Natural killer cell (primary cell): ENCODE measurements around the gene NOTCH3. TPM values are rescaled to one million over a fixed set of nuclear protein-coding genes. Genes with fewer than 3 reads are reported as not detected.

Experiments
- ATAC-seq, 3 donors: fragments of 150-1000 bp in 2 of 3; fragments of 200-7000 bp in 1 of 3; cut with Tn5 transposase; 1 replicate in 1 of 3; 2 replicates in 2 of 3; pipeline ENCODE4 v1.10.0; 2021; ENCODE audit warnings: mild to moderate bottlenecking in 2 of 3, moderate library complexity in 2 of 3
- DNase-seq, 2 donors: peaks; one replicate each; pipeline versions ENCODE4 v3.0.0 to v3.0.0-alpha.2; 2013 to 2021; ENCODE audit warnings: mixed read lengths in 1 of 2
- H3K27ac ChIP-seq: one replicate; pipeline ENCODE4 v1.5.1; 2013; ENCODE audit warnings: mild to moderate bottlenecking, low read length
- H3K27me3 ChIP-seq: one replicate; pipeline ENCODE4 v1.6.1; 2013; ENCODE audit warnings: low read length; ENCODE audit not compliant: control insufficient read depth, insufficient read depth
- H3K36me3 ChIP-seq: one replicate; pipeline ENCODE4 v1.6.1; 2013; ENCODE audit warnings: low read length; ENCODE audit not compliant: control insufficient read depth, insufficient read depth
- H3K4me1 ChIP-seq: one replicate; pipeline ENCODE4 v1.6.1; 2013; ENCODE audit warnings: low read length; ENCODE audit not compliant: control insufficient read depth, insufficient read depth
- H3K4me3 ChIP-seq: one replicate; pipeline ENCODE4 v1.5.1; 2013; ENCODE audit warnings: low read length
- H3K9me3 ChIP-seq: one replicate; pipeline ENCODE4 v1.6.1; 2013; ENCODE audit warnings: low read length; ENCODE audit not compliant: control insufficient read depth, insufficient read depth
- H3K27ac Mint-ChIP-seq, 2 donors: one replicate each; pipeline ENCODE4 v1.8.0; 2022; ENCODE audit warnings: mild to moderate bottlenecking in 2 of 2, mixed read lengths in 2 of 2, moderate library complexity in 1 of 2
- H3K27me3 Mint-ChIP-seq, 2 donors: one replicate each; pipeline ENCODE4 v1.8.0; 2022; ENCODE audit warnings: low read depth in 2 of 2, mixed read lengths in 2 of 2
- H3K36me3 Mint-ChIP-seq: one replicate; pipeline ENCODE4 v1.8.0; 2022; ENCODE audit warnings: mixed read lengths
- H3K4me1 Mint-ChIP-seq, 2 donors: one replicate each; pipeline ENCODE4 v1.8.0; 2022; ENCODE audit warnings: mixed read lengths in 2 of 2
- H3K4me3 Mint-ChIP-seq: one replicate; pipeline ENCODE4 v1.8.0; 2022; ENCODE audit warnings: mild to moderate bottlenecking, moderate library complexity, mixed read lengths
- H3K9me3 Mint-ChIP-seq, 2 donors: one replicate each; pipeline ENCODE4 v1.8.0; 2022; ENCODE audit warnings: mixed read lengths in 2 of 2
- WGBS: methylation state at CpG from one replicate; pipeline ENCODE4 v1.1.7; 2013; ENCODE audit warnings: missing lambda C conversion rate; ENCODE audit not compliant: insufficient coverage; 5-methylcytosine and 5-hydroxymethylcytosine counted together
- intact Hi-C: fragments of 100-400 bp; cut with micrococcal nuclease; formaldehyde crosslinking; loops from one replicate; pipeline ENCODE4 v1.14.2; 2022
- total RNA-seq, 4 donors: library from RNA; stranded (reverse); fragments of 120-200 nt in 1 of 4; gene quantifications; one replicate each; pipeline versions ENCODE4 v1.2.3 to v1.2.4, GENCODE V29; 2013 to 2022
- TF ChIP-seq, protein P1 (sequence below): fragments of 200-600 bp; IDR thresholded peaks from one replicate; pipeline ENCODE4 v1.8.0; 2022; ENCODE audit warnings: antibody characterized with exemption

NOTCH3 gene
- total RNA-seq, 3 donors from 2014 or later (not counting 1 experiment from before 2014, with no cell fraction given): 0.25 to 0.26 TPM; not detected in 1

- H3K4me1 Mint-ChIP-seq: peaks cover 12 to 20% of the 10 kb centered on the region in 2 donors
- TF ChIP-seq, protein P1, sequence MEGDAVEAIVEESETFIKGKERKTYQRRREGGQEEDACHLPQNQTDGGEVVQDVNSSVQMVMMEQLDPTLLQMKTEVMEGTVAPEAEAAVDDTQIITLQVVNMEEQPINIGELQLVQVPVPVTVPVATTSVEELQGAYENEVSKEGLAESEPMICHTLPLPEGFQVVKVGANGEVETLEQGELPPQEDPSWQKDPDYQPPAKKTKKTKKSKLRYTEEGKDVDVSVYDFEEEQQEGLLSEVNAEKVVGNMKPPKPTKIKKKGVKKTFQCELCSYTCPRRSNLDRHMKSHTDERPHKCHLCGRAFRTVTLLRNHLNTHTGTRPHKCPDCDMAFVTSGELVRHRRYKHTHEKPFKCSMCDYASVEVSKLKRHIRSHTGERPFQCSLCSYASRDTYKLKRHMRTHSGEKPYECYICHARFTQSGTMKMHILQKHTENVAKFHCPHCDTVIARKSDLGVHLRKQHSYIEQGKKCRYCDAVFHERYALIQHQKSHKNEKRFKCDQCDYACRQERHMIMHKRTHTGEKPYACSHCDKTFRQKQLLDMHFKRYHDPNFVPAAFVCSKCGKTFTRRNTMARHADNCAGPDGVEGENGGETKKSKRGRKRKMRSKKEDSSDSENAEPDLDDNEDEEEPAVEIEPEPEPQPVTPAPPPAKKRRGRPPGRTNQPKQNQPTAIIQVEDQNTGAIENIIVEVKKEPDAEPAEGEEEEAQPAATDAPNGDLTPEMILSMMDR: no peak
- H3K27ac Mint-ChIP-seq: no peak overlapping the region
- no peaks in the 10 kb centered on the region for H3K9me3 Mint-ChIP-seq
- no peak overlapping the region for H3K4me3 Mint-ChIP-seq
- no peak overlapping the region for H3K4me3 ChIP-seq
- DNase-seq (no peak), ATAC-seq (no peak)
- peaks cover 6% of the 10 kb centered on the region for H3K27me3 ChIP-seq
- WGBS: 95% methylated on average over 6 of the region's 6 CpGs
- no peak overlapping the region for H3K27ac ChIP-seq
- peaks cover 10 to 11% of the 10 kb centered on the region in 2 donors for H3K27me3 Mint-ChIP-seq
- H3K4me1 ChIP-seq: peaks cover 19% of the 10 kb centered on the region
- no peaks in the 10 kb centered on the region for H3K9me3 ChIP-seq
- H3K36me3 ChIP-seq: no peaks in the 10 kb centered on the region
- no peaks in the 10 kb centered on the region for H3K36me3 Mint-ChIP-seq
- intact Hi-C loops: no loop called here
Observed at GRCh38 chr19:15220833-15221232, 20.0 kb upstream of the NOTCH3 start.

DNA sequence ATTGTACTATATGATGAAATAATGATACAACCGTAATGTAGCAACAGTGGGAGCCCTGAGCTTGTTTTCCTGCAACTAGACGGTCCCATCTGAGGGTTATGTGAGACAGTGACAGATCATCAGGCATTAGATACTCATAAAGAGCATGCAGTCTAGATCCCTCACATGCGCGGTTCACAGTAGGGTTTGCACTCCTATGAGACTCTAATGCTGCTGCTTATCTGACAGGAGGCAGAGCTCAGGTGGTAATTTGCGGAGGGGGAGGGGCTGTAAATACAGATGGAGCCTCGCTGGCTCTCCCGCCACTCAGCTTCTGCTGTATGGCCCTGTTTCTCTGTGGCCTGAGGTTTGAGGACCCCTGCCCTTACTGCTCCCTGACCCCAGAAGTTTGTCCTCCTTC, 17.7 kb upstream of the NOTCH3 start:
- intact Hi-C loops: no loop called here
- Histone ChIP-seq H3K4me1 (peaks cover 10% of the 10 kb centered on the region), H3K9me3 (no peaks in the 10 kb centered on the region), H3K4me3 (no peak overlapping the region), H3K27me3 (peaks cover 3% of the 10 kb centered on the region), H3K27ac (no peak overlapping the region), H3K36me3 (no peaks in the 10 kb centered on the region)
- 92% methylated on average over 7 of the region's 7 CpGs for WGBS
- no peaks in the 10 kb centered on the region for H3K9me3 Mint-ChIP-seq
- ATAC-seq (no peak), DNase-seq (no peak)
- no peaks in the 10 kb centered on the region for H3K36me3 Mint-ChIP-seq
- TF ChIP-seq, protein P1: no peak
- peaks cover 11 to 13% of the 10 kb centered on the region in 2 donors for H3K4me1 Mint-ChIP-seq
- no peak overlapping the region for H3K4me3 Mint-ChIP-seq
- peaks cover 11 to 13% of the 10 kb centered on the region in 2 donors for H3K27me3 Mint-ChIP-seq
- H3K27ac Mint-ChIP-seq: no peak overlapping the region

- intact Hi-C loops: no loop called here
- H3K4me1 Mint-ChIP-seq: no peaks in the 10 kb centered on the region
Observed at GRCh38 chr19:15216363-15216762, 15.6 kb upstream of the NOTCH3 start.

More at GRCh38 chr19:15216363-15216762, 15.6 kb upstream of the NOTCH3 start:
- Mint-ChIP-seq H3K27ac (no peak overlapping the region), H3K36me3 (no peaks in the 10 kb centered on the region), H3K9me3 (no peaks in the 10 kb centered on the region), H3K27me3 (peaks cover 0 to 3% of the 10 kb centered on the region in 2 donors), H3K4me3 (no peak overlapping the region)
- no peak overlapping the region for H3K4me3 ChIP-seq
- TF ChIP-seq, protein P1: no peak
- 93% methylated on average over 7 of the region's 7 CpGs for WGBS
- H3K36me3 ChIP-seq: no peaks in the 10 kb centered on the region
- ATAC-seq: no peak
- peaks cover 1% of the 10 kb centered on the region for H3K4me1 ChIP-seq
- H3K27ac ChIP-seq: no peak overlapping the region
- DNase-seq: no peak
- H3K27me3 ChIP-seq: no peaks in the 10 kb centered on the region
- no peaks in the 10 kb centered on the region for H3K9me3 ChIP-seq
